WTC11 (cell line): ENCODE measurements around the gene TMEM41B. TPM values are rescaled to one million over a fixed set of nuclear protein-coding genes. Genes with fewer than 3 reads are reported as not detected.
A peak's percentile ranks its signal among the peaks of the same experiment; 100 is the strongest.

Experiments
- JAZF1 ChIP-seq: fragments of 250-450 bp; sonication (Bioruptor Pico); IDR thresholded peaks from 2 replicates; pipeline ENCODE4 v1.9.0; 2021; ENCODE audit warnings: moderate library complexity, mild to moderate bottlenecking, inconsistent platforms
- RORB ChIP-seq: fragments of 250-450 bp; sonication (Bioruptor Pico); IDR thresholded peaks from 2 replicates; pipeline ENCODE4 v1.9.0; 2021; ENCODE audit warnings: mild to moderate bottlenecking
- SMAD4 ChIP-seq: sonication (generic); formaldehyde crosslinking; IDR thresholded peaks from 2 replicates; pipeline ENCODE4 v1.8.0; 2022; ENCODE audit warnings: mild to moderate bottlenecking, missing genetic modification reagents
- SOX15 ChIP-seq: fragments of 250-450 bp; sonication (Bioruptor Pico); IDR thresholded peaks from 2 replicates; pipeline ENCODE4 v1.9.0; 2021; ENCODE audit warnings: mild to moderate bottlenecking
- SP1 ChIP-seq: sonication (generic); formaldehyde crosslinking; conservative IDR thresholded peaks from 2 replicates; pipeline ENCODE4 v1.8.1; 2022; ENCODE audit warnings: missing genetic modification reagents
- TP53 ChIP-seq: sonication (generic); formaldehyde crosslinking; IDR thresholded peaks from 2 replicates; pipeline ENCODE4 v1.8.1; 2023; ENCODE audit warnings: mild to moderate bottlenecking, missing genetic modification reagents
- ZNF219 ChIP-seq: sonication (generic); formaldehyde crosslinking; IDR thresholded peaks from 2 replicates; pipeline ENCODE4 v1.8.0; 2023; ENCODE audit warnings: missing genetic modification reagents, mild to moderate bottlenecking, borderline replicate concordance
- ZNF396 ChIP-seq: fragments of 250-450 bp; sonication (Bioruptor Pico); IDR thresholded peaks from 2 replicates; pipeline ENCODE4 v1.8.0; 2021; ENCODE audit warnings: mild to moderate bottlenecking, moderate library complexity, borderline replicate concordance
- ZNF423 ChIP-seq: fragments of 250-450 bp; sonication (Bioruptor Pico); IDR thresholded peaks from 2 replicates; pipeline ENCODE4 v2.1.2; 2022; ENCODE audit warnings: mild to moderate bottlenecking, moderate library complexity
- total RNA-seq: library from RNA; stranded (reverse); gene quantifications from 3 replicates; pipeline ENCODE4 v1.2.3, GENCODE V29; 2021
- TF ChIP-seq, protein P1 (sequence below): sonication (generic); formaldehyde crosslinking; IDR thresholded peaks from 2 replicates; pipeline ENCODE4 v1.8.1; 2023; ENCODE audit warnings: mild to moderate bottlenecking, missing genetic modification reagents, borderline replicate concordance
- TF ChIP-seq, protein P2 (sequence below): sonication (generic); formaldehyde crosslinking; IDR thresholded peaks from 2 replicates; pipeline ENCODE4 v1.8.1; 2023; ENCODE audit warnings: mild to moderate bottlenecking, missing genetic modification reagents, moderate library complexity
- TF ChIP-seq, protein P3 (sequence below): sonication (generic); formaldehyde crosslinking; IDR thresholded peaks from 2 replicates; pipeline ENCODE4 v1.8.1; 2023; ENCODE audit warnings: mild to moderate bottlenecking, missing genetic modification reagents
- TF ChIP-seq, protein P4 (sequence below): sonication (generic); formaldehyde crosslinking; IDR thresholded peaks from 2 replicates; pipeline ENCODE4 v1.8.0; 2022; ENCODE audit warnings: mild to moderate bottlenecking, missing genetic modification reagents
- TF ChIP-seq, protein P5 (sequence below): sonication (generic); formaldehyde crosslinking; IDR thresholded peaks from 2 replicates; pipeline ENCODE4 v1.8.0; 2023; ENCODE audit warnings: missing genetic modification reagents, mild to moderate bottlenecking, borderline replicate concordance

TMEM41B gene
- total RNA-seq, 1 experiment from 2014 or later: 45.8 TPM

DNA sequence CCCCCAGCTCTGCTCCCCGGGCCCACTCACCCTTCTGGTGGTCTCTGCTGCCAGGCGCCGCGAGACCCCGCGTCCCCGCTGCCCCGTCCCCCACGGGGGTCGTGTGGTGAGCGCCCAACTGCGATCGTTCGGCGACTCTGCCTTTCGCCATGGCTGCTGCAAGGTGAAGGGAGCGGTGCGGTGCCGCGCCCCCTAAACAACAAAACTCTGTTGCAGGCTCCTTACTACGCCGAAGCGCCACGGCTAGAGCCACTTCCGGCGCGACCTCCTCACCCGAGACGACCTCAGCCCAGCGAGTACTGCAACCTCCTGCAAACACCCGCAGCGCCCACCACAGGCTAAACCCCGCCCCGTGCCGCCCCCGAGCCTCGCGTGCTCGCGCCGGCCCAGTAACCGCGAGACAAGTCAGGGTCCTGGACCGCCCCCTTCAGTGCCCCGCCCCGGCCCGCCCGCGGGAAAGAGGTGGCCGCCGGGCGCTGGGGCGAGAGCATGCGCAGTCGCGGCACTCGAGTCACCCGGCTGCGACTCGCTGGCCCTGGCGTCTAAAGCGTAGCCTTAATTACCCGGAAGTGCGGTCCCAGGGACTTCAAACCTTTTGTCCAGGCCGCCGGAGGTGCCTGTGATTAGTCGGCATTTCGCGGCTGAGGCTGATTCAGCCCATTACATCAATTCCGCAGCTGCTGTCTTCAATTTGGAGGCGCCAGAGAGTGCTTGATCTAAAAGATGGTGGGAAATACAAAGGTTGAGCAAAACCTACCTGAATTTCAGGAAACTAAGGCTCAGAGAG, at the start of gene TMEM41B (continued):
- TF ChIP-seq, protein P1, sequence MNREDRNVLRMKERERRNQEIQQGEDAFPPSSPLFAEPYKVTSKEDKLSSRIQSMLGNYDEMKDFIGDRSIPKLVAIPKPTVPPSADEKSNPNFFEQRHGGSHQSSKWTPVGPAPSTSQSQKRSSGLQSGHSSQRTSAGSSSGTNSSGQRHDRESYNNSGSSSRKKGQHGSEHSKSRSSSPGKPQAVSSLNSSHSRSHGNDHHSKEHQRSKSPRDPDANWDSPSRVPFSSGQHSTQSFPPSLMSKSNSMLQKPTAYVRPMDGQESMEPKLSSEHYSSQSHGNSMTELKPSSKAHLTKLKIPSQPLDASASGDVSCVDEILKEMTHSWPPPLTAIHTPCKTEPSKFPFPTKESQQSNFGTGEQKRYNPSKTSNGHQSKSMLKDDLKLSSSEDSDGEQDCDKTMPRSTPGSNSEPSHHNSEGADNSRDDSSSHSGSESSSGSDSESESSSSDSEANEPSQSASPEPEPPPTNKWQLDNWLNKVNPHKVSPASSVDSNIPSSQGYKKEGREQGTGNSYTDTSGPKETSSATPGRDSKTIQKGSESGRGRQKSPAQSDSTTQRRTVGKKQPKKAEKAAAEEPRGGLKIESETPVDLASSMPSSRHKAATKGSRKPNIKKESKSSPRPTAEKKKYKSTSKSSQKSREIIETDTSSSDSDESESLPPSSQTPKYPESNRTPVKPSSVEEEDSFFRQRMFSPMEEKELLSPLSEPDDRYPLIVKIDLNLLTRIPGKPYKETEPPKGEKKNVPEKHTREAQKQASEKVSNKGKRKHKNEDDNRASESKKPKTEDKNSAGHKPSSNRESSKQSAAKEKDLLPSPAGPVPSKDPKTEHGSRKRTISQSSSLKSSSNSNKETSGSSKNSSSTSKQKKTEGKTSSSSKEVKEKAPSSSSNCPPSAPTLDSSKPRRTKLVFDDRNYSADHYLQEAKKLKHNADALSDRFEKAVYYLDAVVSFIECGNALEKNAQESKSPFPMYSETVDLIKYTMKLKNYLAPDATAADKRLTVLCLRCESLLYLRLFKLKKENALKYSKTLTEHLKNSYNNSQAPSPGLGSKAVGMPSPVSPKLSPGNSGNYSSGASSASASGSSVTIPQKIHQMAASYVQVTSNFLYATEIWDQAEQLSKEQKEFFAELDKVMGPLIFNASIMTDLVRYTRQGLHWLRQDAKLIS (CRISPR knock-in tag): no peak
- TF ChIP-seq, protein P2, sequence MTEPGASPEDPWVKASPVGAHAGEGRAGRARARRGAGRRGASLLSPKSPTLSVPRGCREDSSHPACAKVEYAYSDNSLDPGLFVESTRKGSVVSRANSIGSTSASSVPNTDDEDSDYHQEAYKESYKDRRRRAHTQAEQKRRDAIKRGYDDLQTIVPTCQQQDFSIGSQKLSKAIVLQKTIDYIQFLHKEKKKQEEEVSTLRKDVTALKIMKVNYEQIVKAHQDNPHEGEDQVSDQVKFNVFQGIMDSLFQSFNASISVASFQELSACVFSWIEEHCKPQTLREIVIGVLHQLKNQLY: no peak
- TF ChIP-seq ZNF396 (CRISPR knock-in tag): no peak
- TF ChIP-seq, protein P3, sequence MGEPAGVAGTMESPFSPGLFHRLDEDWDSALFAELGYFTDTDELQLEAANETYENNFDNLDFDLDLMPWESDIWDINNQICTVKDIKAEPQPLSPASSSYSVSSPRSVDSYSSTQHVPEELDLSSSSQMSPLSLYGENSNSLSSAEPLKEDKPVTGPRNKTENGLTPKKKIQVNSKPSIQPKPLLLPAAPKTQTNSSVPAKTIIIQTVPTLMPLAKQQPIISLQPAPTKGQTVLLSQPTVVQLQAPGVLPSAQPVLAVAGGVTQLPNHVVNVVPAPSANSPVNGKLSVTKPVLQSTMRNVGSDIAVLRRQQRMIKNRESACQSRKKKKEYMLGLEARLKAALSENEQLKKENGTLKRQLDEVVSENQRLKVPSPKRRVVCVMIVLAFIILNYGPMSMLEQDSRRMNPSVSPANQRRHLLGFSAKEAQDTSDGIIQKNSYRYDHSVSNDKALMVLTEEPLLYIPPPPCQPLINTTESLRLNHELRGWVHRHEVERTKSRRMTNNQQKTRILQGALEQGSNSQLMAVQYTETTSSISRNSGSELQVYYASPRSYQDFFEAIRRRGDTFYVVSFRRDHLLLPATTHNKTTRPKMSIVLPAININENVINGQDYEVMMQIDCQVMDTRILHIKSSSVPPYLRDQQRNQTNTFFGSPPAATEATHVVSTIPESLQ (CRISPR knock-in tag): no peak
- TF ChIP-seq, protein P4, sequence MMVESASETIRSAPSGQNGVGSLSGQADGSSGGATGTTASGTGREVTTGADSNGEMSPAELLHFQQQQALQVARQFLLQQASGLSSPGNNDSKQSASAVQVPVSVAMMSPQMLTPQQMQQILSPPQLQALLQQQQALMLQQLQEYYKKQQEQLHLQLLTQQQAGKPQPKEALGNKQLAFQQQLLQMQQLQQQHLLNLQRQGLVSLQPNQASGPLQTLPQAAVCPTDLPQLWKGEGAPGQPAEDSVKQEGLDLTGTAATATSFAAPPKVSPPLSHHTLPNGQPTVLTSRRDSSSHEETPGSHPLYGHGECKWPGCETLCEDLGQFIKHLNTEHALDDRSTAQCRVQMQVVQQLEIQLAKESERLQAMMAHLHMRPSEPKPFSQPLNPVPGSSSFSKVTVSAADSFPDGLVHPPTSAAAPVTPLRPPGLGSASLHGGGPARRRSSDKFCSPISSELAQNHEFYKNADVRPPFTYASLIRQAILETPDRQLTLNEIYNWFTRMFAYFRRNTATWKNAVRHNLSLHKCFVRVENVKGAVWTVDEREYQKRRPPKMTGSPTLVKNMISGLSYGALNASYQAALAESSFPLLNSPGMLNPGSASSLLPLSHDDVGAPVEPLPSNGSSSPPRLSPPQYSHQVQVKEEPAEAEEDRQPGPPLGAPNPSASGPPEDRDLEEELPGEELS (CRISPR knock-in tag): peak; percentile 83
- TF ChIP-seq SMAD4 (CRISPR knock-in tag): no peak
- TF ChIP-seq SOX15 (CRISPR knock-in tag): no peak
- TF ChIP-seq SP1 (CRISPR knock-in tag): peak; percentile 97
- TF ChIP-seq, protein P5, sequence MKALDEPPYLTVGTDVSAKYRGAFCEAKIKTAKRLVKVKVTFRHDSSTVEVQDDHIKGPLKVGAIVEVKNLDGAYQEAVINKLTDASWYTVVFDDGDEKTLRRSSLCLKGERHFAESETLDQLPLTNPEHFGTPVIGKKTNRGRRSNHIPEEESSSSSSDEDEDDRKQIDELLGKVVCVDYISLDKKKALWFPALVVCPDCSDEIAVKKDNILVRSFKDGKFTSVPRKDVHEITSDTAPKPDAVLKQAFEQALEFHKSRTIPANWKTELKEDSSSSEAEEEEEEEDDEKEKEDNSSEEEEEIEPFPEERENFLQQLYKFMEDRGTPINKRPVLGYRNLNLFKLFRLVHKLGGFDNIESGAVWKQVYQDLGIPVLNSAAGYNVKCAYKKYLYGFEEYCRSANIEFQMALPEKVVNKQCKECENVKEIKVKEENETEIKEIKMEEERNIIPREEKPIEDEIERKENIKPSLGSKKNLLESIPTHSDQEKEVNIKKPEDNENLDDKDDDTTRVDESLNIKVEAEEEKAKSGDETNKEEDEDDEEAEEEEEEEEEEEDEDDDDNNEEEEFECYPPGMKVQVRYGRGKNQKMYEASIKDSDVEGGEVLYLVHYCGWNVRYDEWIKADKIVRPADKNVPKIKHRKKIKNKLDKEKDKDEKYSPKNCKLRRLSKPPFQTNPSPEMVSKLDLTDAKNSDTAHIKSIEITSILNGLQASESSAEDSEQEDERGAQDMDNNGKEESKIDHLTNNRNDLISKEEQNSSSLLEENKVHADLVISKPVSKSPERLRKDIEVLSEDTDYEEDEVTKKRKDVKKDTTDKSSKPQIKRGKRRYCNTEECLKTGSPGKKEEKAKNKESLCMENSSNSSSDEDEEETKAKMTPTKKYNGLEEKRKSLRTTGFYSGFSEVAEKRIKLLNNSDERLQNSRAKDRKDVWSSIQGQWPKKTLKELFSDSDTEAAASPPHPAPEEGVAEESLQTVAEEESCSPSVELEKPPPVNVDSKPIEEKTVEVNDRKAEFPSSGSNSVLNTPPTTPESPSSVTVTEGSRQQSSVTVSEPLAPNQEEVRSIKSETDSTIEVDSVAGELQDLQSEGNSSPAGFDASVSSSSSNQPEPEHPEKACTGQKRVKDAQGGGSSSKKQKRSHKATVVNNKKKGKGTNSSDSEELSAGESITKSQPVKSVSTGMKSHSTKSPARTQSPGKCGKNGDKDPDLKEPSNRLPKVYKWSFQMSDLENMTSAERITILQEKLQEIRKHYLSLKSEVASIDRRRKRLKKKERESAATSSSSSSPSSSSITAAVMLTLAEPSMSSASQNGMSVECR (CRISPR knock-in tag): peak; percentile 62; the same call in 1 of the 2 replicates
- TF ChIP-seq TP53: peak; percentile 69; the same call in 1 of the 2 replicates
- no peak for TF ChIP-seq RORB (CRISPR knock-in tag)
- no peak for TF ChIP-seq JAZF1
- no peak for TF ChIP-seq ZNF219 (CRISPR knock-in tag)
- TF ChIP-seq ZNF423: no peak
